ENCODE data around the gene SETD2.

Gene SETD2

GRCh38 chr3:46984591-46985459, 179.1 kb downstream of the SETD2 start:
- DNase-seq (ENCODE audit: low read depth, low spot score): no peak

GRCh38 chr3:46982546-46982945, 181.4 kb downstream of the SETD2 start:
- no peak for DNase-seq (ENCODE audit: low read depth, low spot score)

- DNase-seq (ENCODE audit: low read depth, low spot score): no peak
Observed at GRCh38 chr3:46981932-46982471, 181.9 kb downstream of the SETD2 start.

- no peak for DNase-seq (ENCODE audit: low read depth, low spot score)
Observed at GRCh38 chr3:46979958-46980497, 183.9 kb downstream of the SETD2 start.

GRCh38 chr3:46978985-46979944, 184.6 kb downstream of the SETD2 start, which contains the start of gene NBEAL2:
TSS of gene NBEAL2 (plus strand) at chr3:46979666. CDS start at chr3:46979862, 196 bp downstream.
- DNase-seq (ENCODE audit: low read depth, low spot score): no peak

GRCh38 chr3:46978381-46978780, 185.5 kb downstream of the SETD2 start:
- DNase-seq (ENCODE audit: low read depth, low spot score): no peak

- DNase-seq (ENCODE audit: low read depth, low spot score): no peak
Observed at GRCh38 chr3:46977811-46978195, 186.1 kb downstream of the SETD2 start.

- peak; percentile 92 for DNase-seq (ENCODE audit: low read depth, low spot score)
Observed at GRCh38 chr3:46976326-46977190, 187.4 kb downstream of the SETD2 start, which contains the start of gene CCDC12. TSS of gene CCDC12 (minus strand) at chr3:46976745. CDS start at chr3:46976732, 13 bp downstream.

- no peak for DNase-seq (ENCODE audit: low read depth, low spot score)
Observed at GRCh38 chr3:46974421-46975171, 189.3 kb downstream of the SETD2 start.

GRCh38 chr3:46972396-46972795, 191.5 kb downstream of the SETD2 start:
- DNase-seq (ENCODE audit: low read depth, low spot score): no peak

GRCh38 chr3:46971742-46972141, 192.2 kb downstream of the SETD2 start:
- DNase-seq (ENCODE audit: low read depth, low spot score): no peak

GRCh38 chr3:46971151-46971550, 192.8 kb downstream of the SETD2 start:
- DNase-seq (ENCODE audit: low read depth, low spot score): no peak

- DNase-seq (ENCODE audit: low read depth, low spot score): no peak
Observed at GRCh38 chr3:46970391-46971091, 193.4 kb downstream of the SETD2 start.

GRCh38 chr3:46968783-46969428, 195.0 kb downstream of the SETD2 start:
- no peak for DNase-seq (ENCODE audit: low read depth, low spot score)

GRCh38 chr3:46966811-46967210, 197.1 kb downstream of the SETD2 start:
- no peak for DNase-seq (ENCODE audit: low read depth, low spot score)

Measured in brain pericyte (primary cell).